ENCODE data around the gene KIRREL3.

Gene KIRREL3

GRCh38 chr11:126863294-126863997 is 137.1 kb downstream of the KIRREL3 start:
- H3K4me3 ChIP-seq (ENCODE audit: control insufficient read depth, low read depth, low read length), result no peak overlapping the region
- DNase-seq (ENCODE audit: low read depth), result no peak
- no peak for TF ChIP-seq CTCF (conservative IDR thresholded peaks at IDR 0.05; ENCODE audit: control insufficient read depth, insufficient read depth, low read depth, low read length)

- no peak for DNase-seq (ENCODE audit: low read depth)
These were observed 137.8 kb downstream of the KIRREL3 start for GRCh38 chr11:126862664-126863243.

GRCh38 chr11:126861796-126862459 is 138.6 kb downstream of the KIRREL3 start:
- no peak overlapping the region for H3K4me3 ChIP-seq (ENCODE audit: control insufficient read depth, low read depth, low read length)
- no peak for TF ChIP-seq CTCF (conservative IDR thresholded peaks at IDR 0.05; ENCODE audit: control insufficient read depth, insufficient read depth, low read depth, low read length)
- DNase-seq (ENCODE audit: low read depth), result no peak

More at GRCh38 chr11:126862664-126863243, 137.8 kb downstream of the KIRREL3 start:
- no peak for TF ChIP-seq CTCF (conservative IDR thresholded peaks at IDR 0.05; ENCODE audit: control insufficient read depth, insufficient read depth, low read depth, low read length)
- H3K4me3 ChIP-seq (ENCODE audit: control insufficient read depth, low read depth, low read length), result no peak overlapping the region

- DNase-seq (ENCODE audit: low read depth), result peak; percentile 5
- TF ChIP-seq CTCF (conservative IDR thresholded peaks at IDR 0.05; ENCODE audit: control insufficient read depth, insufficient read depth, low read depth, low read length), result no peak
- no peak overlapping the region for H3K4me3 ChIP-seq (ENCODE audit: control insufficient read depth, low read depth, low read length)
These were observed 142.4 kb downstream of the KIRREL3 start for GRCh38 chr11:126857860-126858808.

- H3K4me3 ChIP-seq (ENCODE audit: control insufficient read depth, low read depth, low read length), result no peak overlapping the region
- TF ChIP-seq CTCF (conservative IDR thresholded peaks at IDR 0.05; ENCODE audit: control insufficient read depth, insufficient read depth, low read depth, low read length), result no peak
- no peak for DNase-seq (ENCODE audit: low read depth)
These were observed 145.0 kb downstream of the KIRREL3 start for GRCh38 chr11:126855536-126855935.

- no peak for TF ChIP-seq CTCF (conservative IDR thresholded peaks at IDR 0.05; ENCODE audit: control insufficient read depth, insufficient read depth, low read depth, low read length)
- no peak overlapping the region for H3K4me3 ChIP-seq (ENCODE audit: control insufficient read depth, low read depth, low read length)
- no peak for DNase-seq (ENCODE audit: low read depth)
These were observed 146.8 kb downstream of the KIRREL3 start for GRCh38 chr11:126853732-126854131.
